ENCODE measurements around the gene ALKBH7. TPM values are rescaled to one million over a fixed set of nuclear protein-coding genes. Genes with fewer than 3 reads are reported as not detected.

Gene ALKBH7
- total and polyA plus RNA-seq, 2 donors (not counting 1 experiment from before 2014, with no cell fraction given), result 9.5 to 28.9 TPM

DNA sequence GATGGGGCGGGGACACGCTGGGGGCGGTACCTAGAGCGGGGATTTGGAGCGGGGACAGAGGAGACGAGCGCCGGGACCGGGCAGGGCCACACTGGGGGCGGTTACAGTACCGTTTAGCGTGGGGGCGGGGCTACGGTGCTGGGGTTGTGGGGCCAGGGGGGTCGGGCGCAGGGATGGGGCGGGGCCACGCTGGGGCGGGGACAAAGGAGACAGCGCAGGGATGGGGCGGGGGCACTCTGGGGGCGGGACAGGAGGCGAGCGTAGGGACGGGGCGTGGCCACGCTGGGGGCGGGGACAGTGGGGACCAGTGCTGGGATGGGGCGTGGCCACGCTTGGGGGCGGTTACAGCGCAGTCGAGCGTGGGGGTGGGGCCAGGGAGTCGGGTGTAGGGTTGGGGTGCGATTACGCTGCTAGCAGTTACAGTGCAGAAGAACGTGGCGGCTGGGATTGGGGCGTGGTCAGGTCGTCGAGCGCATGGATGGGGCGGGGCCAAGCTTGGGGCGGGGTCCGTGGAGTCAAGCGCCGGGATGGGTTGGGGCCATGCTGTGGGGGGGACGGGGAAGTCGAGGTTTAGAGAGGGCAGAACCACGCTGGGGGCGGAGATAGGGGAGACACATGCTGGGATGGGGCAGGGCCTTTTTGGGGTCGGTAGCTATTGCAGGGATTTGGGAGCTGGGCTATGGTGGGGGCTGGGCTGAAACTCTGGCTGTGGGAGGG is 660 bp downstream of the ALKBH7 start:
- no peaks in the 10 kb centered on the region for H3K9me3 ChIP-seq (ENCODE audit: control insufficient read depth, insufficient read depth, low read depth, low read length)
- peaks cover 3% of the 10 kb centered on the region for H3K36me3 ChIP-seq (ENCODE audit: control insufficient read depth, insufficient read depth, low read length)
- TF ChIP-seq, protein P1, sequence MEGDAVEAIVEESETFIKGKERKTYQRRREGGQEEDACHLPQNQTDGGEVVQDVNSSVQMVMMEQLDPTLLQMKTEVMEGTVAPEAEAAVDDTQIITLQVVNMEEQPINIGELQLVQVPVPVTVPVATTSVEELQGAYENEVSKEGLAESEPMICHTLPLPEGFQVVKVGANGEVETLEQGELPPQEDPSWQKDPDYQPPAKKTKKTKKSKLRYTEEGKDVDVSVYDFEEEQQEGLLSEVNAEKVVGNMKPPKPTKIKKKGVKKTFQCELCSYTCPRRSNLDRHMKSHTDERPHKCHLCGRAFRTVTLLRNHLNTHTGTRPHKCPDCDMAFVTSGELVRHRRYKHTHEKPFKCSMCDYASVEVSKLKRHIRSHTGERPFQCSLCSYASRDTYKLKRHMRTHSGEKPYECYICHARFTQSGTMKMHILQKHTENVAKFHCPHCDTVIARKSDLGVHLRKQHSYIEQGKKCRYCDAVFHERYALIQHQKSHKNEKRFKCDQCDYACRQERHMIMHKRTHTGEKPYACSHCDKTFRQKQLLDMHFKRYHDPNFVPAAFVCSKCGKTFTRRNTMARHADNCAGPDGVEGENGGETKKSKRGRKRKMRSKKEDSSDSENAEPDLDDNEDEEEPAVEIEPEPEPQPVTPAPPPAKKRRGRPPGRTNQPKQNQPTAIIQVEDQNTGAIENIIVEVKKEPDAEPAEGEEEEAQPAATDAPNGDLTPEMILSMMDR (conservative IDR thresholded peaks at IDR 0.05 in 1 of 2, IDR thresholded peaks at IDR 0.05 in 1 of 2; ENCODE audit: low read depth in 1 of 2, low read length in 2 of 2), result no peak
- TF ChIP-seq EZH2 (IDR thresholded peaks at IDR 0.05; ENCODE audit: low read length, missing control alignments), result no peak

DNA sequence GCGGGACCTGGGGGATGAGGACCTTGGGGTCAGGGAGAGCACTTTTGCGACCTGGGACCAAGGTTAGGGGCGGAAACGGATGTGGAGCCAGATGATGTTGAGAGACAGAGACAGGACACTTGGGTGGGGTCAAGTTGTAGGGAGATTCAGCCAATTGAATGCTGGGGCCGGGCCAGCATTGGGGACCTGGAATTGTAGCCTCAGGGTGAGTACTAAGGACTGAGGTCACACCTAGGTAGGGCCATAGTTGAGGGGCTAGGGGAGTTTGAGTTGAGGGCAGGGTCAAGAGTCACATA is 1.2 kb downstream of the ALKBH7 start:
- H3K27me3 ChIP-seq (ENCODE audit: control insufficient read depth, insufficient read depth, low read length), result no peaks in the 10 kb centered on the region
- H3K36me3 ChIP-seq (ENCODE audit: control insufficient read depth, insufficient read depth, low read length), result no peaks in the 10 kb centered on the region
- no peaks in the 10 kb centered on the region for H3K79me2 ChIP-seq (ENCODE audit: control insufficient read depth, insufficient read depth, low read length)
- peak overlapping the region; percentile 80 for H3K4me2 ChIP-seq (ENCODE audit: extremely low read depth, insufficient read depth, low read length)
- no peaks in the 10 kb centered on the region for H4K20me1 ChIP-seq (ENCODE audit: control insufficient read depth, extremely low read depth, insufficient read depth, low read length)
- H3K9ac ChIP-seq (ENCODE audit: insufficient read depth, low read length), result peak overlapping the region; percentile 42
- peak overlapping the region; percentile 44 for H2AFZ ChIP-seq (ENCODE audit: low read length)
- TF ChIP-seq, protein P1 (conservative IDR thresholded peaks at IDR 0.05 in 1 of 2, IDR thresholded peaks at IDR 0.05 in 1 of 2; ENCODE audit: low read depth in 1 of 2, low read length in 2 of 2), result no peak
- TF ChIP-seq EZH2 (IDR thresholded peaks at IDR 0.05; ENCODE audit: low read length, missing control alignments), result no peak
- no peaks in the 10 kb centered on the region for H3K9me3 ChIP-seq (ENCODE audit: control insufficient read depth, insufficient read depth, low read depth, low read length)
- peaks cover 5% of the 10 kb centered on the region for H3K4me1 ChIP-seq (ENCODE audit: control insufficient read depth, extremely low read depth, insufficient read depth, low read length)
- H3K27ac ChIP-seq (ENCODE audit: insufficient read depth, low read length), result peak overlapping the region; percentile 47
- H3K4me3 ChIP-seq (replicated peaks in 1 of 4; ENCODE audit: control extremely low read depth in 1 of 4, insufficient read depth in 1 of 4, low read depth in 3 of 4, low read length in 4 of 4), result peak overlapping the region; percentile 32 to 57 (median 48)
- DNase-seq (ENCODE audit: low read depth in 2 of 2), result no peak

More for the DNA sequence above, 660 bp downstream of the ALKBH7 start:
- Histone ChIP-seq H3K27me3 (ENCODE audit: control insufficient read depth, insufficient read depth, low read length) (no peaks in the 10 kb centered on the region), H3K79me2 (ENCODE audit: control insufficient read depth, insufficient read depth, low read length) (no peaks in the 10 kb centered on the region), H3K4me1 (ENCODE audit: control insufficient read depth, extremely low read depth, insufficient read depth, low read length) (peaks cover 5% of the 10 kb centered on the region), H2AFZ (ENCODE audit: low read length) (peak overlapping the region; percentile 86), H3K4me2 (ENCODE audit: extremely low read depth, insufficient read depth, low read length) (peak overlapping the region; percentile 93), H3K4me3 (replicated peaks in 1 of 4; ENCODE audit: control extremely low read depth in 1 of 4, insufficient read depth in 1 of 4, low read depth in 3 of 4, low read length in 4 of 4) (peak overlapping the region; percentile 67 to 94 (median 77)), H4K20me1 (ENCODE audit: control insufficient read depth, extremely low read depth, insufficient read depth, low read length) (no peaks in the 10 kb centered on the region), H3K9ac (ENCODE audit: insufficient read depth, low read length) (peak overlapping the region; percentile 96), H3K27ac (ENCODE audit: insufficient read depth, low read length) (peak overlapping the region; percentile 93)
- peak; percentile 95 to 99 for DNase-seq (ENCODE audit: low read depth in 2 of 2)

- no peaks in the 10 kb centered on the region for H4K20me1 ChIP-seq (ENCODE audit: control insufficient read depth, extremely low read depth, insufficient read depth, low read length)
- H3K79me2 ChIP-seq (ENCODE audit: control insufficient read depth, insufficient read depth, low read length), result no peaks in the 10 kb centered on the region
- H3K4me3 ChIP-seq (replicated peaks in 1 of 4; ENCODE audit: control extremely low read depth in 1 of 4, insufficient read depth in 1 of 4, low read depth in 3 of 4, low read length in 4 of 4), result peak overlapping the region in 1 of 4 experiments; percentile 57
- no peak for DNase-seq (ENCODE audit: low read depth in 2 of 2)
- H3K9me3 ChIP-seq (ENCODE audit: control insufficient read depth, insufficient read depth, low read depth, low read length), result no peaks in the 10 kb centered on the region
- H3K27ac ChIP-seq (ENCODE audit: insufficient read depth, low read length), result peak overlapping the region; percentile 47
- H3K27me3 ChIP-seq (ENCODE audit: control insufficient read depth, insufficient read depth, low read length), result no peaks in the 10 kb centered on the region
- H3K4me2 ChIP-seq (ENCODE audit: extremely low read depth, insufficient read depth, low read length), result peak overlapping the region; percentile 80
- TF ChIP-seq EZH2 (IDR thresholded peaks at IDR 0.05; ENCODE audit: low read length, missing control alignments), result no peak
- TF ChIP-seq, protein P1 (conservative IDR thresholded peaks at IDR 0.05 in 1 of 2, IDR thresholded peaks at IDR 0.05 in 1 of 2; ENCODE audit: low read depth in 1 of 2, low read length in 2 of 2), result no peak
- no peaks in the 10 kb centered on the region for H3K36me3 ChIP-seq (ENCODE audit: control insufficient read depth, insufficient read depth, low read length)
- H3K9ac ChIP-seq (ENCODE audit: insufficient read depth, low read length), result no peak overlapping the region
- H3K4me1 ChIP-seq (ENCODE audit: control insufficient read depth, extremely low read depth, insufficient read depth, low read length), result peaks cover 5% of the 10 kb centered on the region
- H2AFZ ChIP-seq (ENCODE audit: low read length), result no peak overlapping the region
Observed at GRCh38 chr19:6374161-6374709, 1.6 kb downstream of the ALKBH7 start.
